OCI-LY7 (cell line): Measurements from ENCODE around the gene ZNF668.

ENCODE experiments used
- EZH2phosphoT487 ChIP-seq: fragments of 200-600 bp; sonication (generic); IDR thresholded peaks from 2 replicates; pipeline ENCODE4 v1.6.1; 2018; ENCODE audit warnings: low read depth, borderline replicate concordance, mild to moderate bottlenecking, mixed run types, antibody characterized with exemption, low read length, moderate library complexity, mixed read lengths
- TF ChIP-seq, protein P1 (sequence below): fragments of 200-600 bp; sonication (generic); conservative IDR thresholded peaks from 2 replicates; pipeline ENCODE4 v1.5.1; 2014; ENCODE audit warnings: mild to moderate bottlenecking, antibody characterized with exemption, low read length, moderate library complexity, mixed read lengths

DNA sequence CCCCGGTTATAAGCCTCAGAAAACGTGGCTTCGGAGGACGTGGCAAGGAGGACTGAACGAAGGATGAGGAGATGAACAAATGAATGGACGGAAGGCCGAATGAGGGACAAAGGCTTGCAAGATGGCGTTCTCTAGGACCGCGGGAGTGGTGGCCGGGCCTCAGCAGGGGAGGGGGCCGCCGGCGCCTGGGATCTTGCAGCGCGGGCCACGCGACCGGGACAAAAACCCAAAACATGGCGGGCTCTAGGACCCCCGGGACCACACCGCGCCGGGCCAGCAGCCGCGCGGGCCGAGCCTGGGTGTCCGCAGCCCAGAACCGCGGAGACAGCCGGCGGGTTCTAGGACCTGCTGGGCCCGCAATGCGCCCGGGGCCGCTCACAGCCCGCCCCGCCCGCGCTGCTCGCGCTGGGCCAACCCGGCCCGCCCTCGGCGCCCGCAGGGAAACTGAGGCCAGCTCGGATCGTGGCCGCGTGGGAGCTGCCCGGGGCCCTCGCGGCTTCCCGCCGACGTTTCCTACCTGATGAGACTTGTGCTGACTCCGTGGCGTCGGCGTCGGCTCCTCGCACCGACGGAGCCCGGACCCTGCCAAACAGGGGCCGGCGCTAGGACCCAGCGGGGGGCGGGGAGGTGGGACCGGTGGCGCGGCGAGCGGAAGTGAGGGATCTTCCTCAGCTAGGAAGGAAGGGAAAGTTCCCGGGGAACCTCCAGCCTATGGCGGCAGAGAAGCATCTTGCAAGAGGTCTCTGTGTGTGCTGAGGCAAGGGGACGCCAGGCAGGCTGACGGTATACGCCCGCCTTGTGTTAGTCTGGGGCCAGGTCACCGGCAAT, 684 bp downstream of the ZNF668 start:
- TF ChIP-seq, protein P1, sequence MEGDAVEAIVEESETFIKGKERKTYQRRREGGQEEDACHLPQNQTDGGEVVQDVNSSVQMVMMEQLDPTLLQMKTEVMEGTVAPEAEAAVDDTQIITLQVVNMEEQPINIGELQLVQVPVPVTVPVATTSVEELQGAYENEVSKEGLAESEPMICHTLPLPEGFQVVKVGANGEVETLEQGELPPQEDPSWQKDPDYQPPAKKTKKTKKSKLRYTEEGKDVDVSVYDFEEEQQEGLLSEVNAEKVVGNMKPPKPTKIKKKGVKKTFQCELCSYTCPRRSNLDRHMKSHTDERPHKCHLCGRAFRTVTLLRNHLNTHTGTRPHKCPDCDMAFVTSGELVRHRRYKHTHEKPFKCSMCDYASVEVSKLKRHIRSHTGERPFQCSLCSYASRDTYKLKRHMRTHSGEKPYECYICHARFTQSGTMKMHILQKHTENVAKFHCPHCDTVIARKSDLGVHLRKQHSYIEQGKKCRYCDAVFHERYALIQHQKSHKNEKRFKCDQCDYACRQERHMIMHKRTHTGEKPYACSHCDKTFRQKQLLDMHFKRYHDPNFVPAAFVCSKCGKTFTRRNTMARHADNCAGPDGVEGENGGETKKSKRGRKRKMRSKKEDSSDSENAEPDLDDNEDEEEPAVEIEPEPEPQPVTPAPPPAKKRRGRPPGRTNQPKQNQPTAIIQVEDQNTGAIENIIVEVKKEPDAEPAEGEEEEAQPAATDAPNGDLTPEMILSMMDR: no peak
- no peak for TF ChIP-seq EZH2phosphoT487
